LNCaP clone FGC (cell line): Measurements from ENCODE around the gene TMEM81.

Experiments
- DNase-seq: peaks from one replicate; pipeline ENCODE4 v3.0.0-alpha.2; 2011; ENCODE audit warnings: low read depth
- H3K4me3 ChIP-seq: 2 replicates; pipeline ENCODE4 v1.5.1; 2011; ENCODE audit warnings: mild to moderate bottlenecking, low read depth, low read length, control low read depth
- TF ChIP-seq, protein P1 (sequence below): IDR thresholded peaks from 2 replicates; pipeline ENCODE4 v1.5.1; 2012; ENCODE audit warnings: mild to moderate bottlenecking; ENCODE audit not compliant: control insufficient read depth, insufficient read depth; ENCODE audit errors: extremely low read depth

TMEM81 gene, protein sequence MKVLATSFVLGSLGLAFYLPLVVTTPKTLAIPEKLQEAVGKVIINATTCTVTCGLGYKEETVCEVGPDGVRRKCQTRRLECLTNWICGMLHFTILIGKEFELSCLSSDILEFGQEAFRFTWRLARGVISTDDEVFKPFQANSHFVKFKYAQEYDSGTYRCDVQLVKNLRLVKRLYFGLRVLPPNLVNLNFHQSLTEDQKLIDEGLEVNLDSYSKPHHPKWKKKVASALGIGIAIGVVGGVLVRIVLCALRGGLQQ

DNA sequence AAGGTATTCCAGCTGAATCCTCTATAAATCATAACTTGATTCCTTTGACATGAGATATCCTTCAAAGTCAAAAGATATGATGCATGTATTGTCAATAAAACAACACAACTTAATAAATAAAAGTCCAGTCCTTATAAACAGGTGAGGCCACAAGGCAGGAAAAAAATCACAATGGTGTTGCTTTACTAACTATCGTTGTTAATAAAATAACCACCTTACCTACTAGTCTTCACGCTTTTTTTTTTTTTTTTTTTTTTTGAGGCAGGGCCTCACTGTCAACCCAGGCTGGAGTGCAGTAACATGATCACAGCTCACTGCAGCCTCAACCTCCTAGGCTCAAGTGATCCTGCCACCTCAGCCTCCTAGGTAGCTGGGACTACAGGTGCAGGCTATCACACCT lies at the start of gene TMEM81:
TMEM81 (minus strand) TSS at position 101 of the 400 bp plus-strand sequence. CDS start 140 bp downstream, outside the sequence.
- no peak within 1 kb of the TSS for H3K4me3 ChIP-seq
- TF ChIP-seq, protein P1, sequence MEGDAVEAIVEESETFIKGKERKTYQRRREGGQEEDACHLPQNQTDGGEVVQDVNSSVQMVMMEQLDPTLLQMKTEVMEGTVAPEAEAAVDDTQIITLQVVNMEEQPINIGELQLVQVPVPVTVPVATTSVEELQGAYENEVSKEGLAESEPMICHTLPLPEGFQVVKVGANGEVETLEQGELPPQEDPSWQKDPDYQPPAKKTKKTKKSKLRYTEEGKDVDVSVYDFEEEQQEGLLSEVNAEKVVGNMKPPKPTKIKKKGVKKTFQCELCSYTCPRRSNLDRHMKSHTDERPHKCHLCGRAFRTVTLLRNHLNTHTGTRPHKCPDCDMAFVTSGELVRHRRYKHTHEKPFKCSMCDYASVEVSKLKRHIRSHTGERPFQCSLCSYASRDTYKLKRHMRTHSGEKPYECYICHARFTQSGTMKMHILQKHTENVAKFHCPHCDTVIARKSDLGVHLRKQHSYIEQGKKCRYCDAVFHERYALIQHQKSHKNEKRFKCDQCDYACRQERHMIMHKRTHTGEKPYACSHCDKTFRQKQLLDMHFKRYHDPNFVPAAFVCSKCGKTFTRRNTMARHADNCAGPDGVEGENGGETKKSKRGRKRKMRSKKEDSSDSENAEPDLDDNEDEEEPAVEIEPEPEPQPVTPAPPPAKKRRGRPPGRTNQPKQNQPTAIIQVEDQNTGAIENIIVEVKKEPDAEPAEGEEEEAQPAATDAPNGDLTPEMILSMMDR, result no peak
- no peak for DNase-seq

DNA sequence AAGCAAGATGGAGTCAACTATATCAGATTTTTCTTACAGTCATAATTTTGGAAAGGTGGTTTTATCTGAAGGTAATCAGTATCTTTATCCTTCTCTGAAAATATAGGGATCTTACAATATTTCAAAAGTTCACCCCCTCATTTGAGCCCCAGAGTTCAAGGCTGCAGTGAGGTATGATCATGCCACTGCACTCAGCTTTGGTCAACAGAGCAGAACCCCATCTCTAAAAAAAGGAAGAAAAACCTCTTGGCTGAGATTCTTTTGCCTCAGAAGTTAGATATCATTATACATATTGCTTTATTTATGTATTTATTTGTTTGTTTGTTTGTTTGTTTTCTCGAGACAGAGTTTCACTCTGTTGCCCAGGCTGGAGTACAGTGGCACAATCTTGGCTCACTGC lies 49.0 kb upstream of the TMEM81 start:
- DNase-seq, result no peak
- TF ChIP-seq, protein P1, result no peak
- H3K4me3 ChIP-seq, result no peak overlapping the region

DNA sequence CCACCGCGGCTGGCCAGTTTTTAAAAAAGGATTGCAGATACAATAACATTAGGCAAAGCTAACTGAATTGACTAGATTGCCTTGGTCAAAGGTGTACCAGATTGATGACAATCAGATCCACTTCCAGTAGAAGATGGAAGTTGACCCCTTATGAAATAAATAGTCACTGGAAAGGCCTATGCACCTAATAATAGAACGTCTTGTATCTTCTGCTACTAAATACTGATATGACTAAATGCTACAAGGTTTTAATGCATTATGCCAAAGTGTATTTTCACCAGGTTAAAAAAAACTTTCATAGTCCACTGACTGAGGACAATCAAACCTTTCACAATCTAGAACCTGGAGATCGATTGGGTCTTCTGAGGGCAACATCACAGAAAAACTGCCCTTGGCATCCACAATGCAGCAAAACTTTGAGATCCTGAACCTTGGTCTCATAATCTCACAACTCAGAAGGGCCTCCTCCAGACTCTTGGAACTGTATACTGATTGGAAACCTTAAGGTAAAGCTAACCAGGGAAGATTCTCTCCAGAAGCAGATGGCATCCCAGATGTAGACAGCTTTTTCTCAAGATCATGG lies 45.3 kb upstream of the TMEM81 start:
- TF ChIP-seq, protein P1, result no peak
- no peak overlapping the region for H3K4me3 ChIP-seq
- no peak for DNase-seq

DNA sequence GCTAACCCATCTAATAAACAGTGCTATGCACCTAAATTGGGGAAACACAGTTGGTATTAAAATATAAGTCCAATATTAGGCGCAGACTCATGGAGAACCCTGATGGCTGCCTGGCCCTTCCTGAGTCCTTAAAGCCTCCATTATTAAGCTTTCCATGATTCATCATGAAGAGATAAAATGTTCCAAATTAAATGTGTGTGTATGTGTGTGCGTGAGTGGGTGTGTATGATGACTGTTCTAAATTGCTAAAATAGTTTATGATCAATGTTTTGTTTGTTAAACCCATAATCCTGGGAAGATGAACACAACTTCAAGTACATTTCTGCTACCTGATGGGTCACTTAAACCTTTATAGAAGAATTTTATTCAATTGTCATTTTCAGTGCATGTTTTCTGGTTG lies 43.8 kb upstream of the TMEM81 start:
- TF ChIP-seq, protein P1, result no peak
- no peak for DNase-seq
- H3K4me3 ChIP-seq, result no peak overlapping the region

DNA sequence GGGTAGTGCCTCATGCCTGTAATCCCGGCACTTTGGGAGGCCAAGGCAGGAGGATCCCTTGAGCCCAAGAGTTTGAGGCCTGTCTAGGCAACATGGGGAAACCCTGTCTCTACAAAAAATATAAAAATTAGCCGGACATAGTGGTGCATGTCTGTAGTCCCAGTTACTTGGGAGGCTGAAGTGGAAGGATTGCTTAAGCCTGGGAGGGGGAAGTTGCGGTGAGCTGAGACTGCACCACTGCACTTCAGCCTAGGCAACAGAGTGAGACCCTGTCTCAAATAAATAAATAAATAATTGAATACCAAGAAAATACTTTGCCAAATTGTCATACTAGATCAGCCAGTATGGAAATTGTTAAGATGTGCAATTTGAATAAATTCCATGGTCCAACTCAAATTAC lies 43.4 kb upstream of the TMEM81 start:
- no peak for DNase-seq
- TF ChIP-seq, protein P1, result no peak
- no peak overlapping the region for H3K4me3 ChIP-seq

DNA sequence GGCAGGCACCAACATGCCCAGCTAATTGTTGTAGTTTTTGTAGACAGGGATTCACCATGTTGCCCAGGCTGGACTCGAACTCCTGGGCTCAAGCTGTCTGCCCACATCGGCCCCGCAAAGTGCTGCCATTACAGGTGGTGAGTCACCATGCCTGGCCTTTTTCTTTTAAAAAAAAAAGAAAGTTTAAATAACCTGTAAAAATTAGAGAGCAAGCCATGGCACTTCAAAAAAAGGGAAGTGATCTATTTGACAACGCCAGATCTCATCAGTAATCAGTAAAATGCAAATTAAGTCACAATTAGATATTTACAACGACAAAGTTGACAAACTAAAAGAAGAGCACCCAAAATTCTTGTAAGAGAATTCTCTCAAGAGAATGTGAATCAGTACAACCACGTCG lies 40.5 kb upstream of the TMEM81 start:
- TF ChIP-seq, protein P1, result no peak
- no peak for DNase-seq
- no peak overlapping the region for H3K4me3 ChIP-seq

DNA sequence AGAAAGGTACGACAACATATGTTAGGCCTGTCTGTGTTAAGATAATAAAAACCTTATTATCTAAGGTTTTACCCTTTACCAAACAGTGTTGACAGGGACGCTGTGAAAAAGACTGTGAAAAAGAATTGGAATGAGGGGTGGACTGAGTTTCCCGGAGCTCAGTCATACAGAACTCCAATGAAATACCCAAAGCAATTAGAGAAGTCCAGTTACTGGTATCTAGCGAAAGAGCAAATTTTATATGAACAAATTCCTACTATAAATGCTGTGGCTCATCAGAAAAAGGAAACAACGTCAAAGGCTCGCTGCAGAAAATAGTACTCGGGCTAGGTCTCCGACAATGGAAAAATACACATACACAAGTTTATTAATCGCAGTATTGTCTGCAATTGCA lies 38.2 kb upstream of the TMEM81 start:
- TF ChIP-seq, protein P1, result no peak

More for the DNA sequence above, 38.2 kb upstream of the TMEM81 start:
- H3K4me3 ChIP-seq, result peak overlapping the region; percentile 98
- DNase-seq, result no peak
